ENCODE results near the gene CDH8.

CDH8 gene

GRCh38 chr16:62041401-62041800, 5.2 kb upstream of the CDH8 start:
- no peaks in the 10 kb centered on the region for H3K36me3 Mint-ChIP-seq
- no peak for ATAC-seq (ENCODE audit: low read depth)
- no peak for DNase-seq (ENCODE audit: low spot score in 2 of 2)
- H3K4me1 Mint-ChIP-seq: no peaks in the 10 kb centered on the region
- no peak overlapping the region for H3K4me3 Mint-ChIP-seq
- H3K27me3 Mint-ChIP-seq: peaks cover 3% of the 10 kb centered on the region
- H3K27ac Mint-ChIP-seq: no peak overlapping the region
- H3K9me3 Mint-ChIP-seq: peaks cover 3% of the 10 kb centered on the region

DNA sequence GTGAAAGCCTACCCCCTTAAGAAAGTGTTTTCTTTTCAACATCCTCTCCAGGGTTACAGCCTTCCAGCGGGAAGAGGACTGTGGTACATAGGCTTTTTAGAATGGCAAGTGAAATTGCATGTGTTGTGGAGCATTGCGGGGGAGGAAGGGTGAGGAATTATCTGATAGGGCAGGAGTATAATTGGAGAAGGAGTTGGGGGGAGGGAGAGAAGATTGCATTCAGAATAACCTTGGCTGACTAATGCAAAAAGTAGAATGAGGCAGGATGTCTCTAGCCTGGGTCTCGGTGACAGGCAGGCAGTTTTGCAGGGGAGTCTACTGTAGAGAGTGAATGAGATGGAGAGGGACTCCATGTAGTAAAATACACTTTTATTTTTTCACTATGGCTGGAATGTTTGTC, 2.4 kb upstream of the CDH8 start:
- H3K27ac Mint-ChIP-seq: no peak overlapping the region
- DNase-seq (ENCODE audit: low spot score in 2 of 2): no peak
- no peak overlapping the region for H3K4me3 Mint-ChIP-seq
- no peak for ATAC-seq (ENCODE audit: low read depth)
- H3K36me3 Mint-ChIP-seq: no peaks in the 10 kb centered on the region
- peaks cover 3% of the 10 kb centered on the region for H3K9me3 Mint-ChIP-seq
- no peaks in the 10 kb centered on the region for H3K4me1 Mint-ChIP-seq
- peaks cover 5% of the 10 kb centered on the region for H3K27me3 Mint-ChIP-seq

DNA sequence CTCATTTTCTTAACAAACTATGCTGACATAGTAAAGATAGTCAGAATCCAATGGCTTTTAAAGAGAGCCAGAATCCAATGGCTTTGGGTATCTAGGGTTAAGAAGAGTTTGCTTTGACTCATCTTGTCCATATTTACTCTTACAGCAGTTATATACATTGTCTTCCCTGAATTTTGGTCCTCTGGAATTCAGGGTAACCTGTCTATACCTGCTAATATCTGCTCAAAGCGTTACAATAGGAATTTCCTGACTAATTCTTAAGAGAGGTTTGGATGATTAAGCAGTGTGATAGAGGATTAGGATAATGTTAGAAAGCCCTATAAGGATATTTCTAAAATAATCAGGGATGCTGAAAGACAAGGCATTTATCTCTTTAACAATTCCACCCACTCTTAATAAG, 2.0 kb upstream of the CDH8 start:
- no peak for ATAC-seq (ENCODE audit: low read depth)
- Mint-ChIP-seq H3K27me3 (peaks cover 5% of the 10 kb centered on the region), H3K36me3 (no peaks in the 10 kb centered on the region), H3K4me1 (no peaks in the 10 kb centered on the region), H3K27ac (no peak overlapping the region), H3K9me3 (peaks cover 3% of the 10 kb centered on the region), H3K4me3 (no peak overlapping the region)
- DNase-seq (ENCODE audit: low spot score in 2 of 2): no peak

- ATAC-seq (ENCODE audit: low read depth) (no peak), DNase-seq (ENCODE audit: low spot score in 2 of 2) (no peak)
- Mint-ChIP-seq H3K4me1 (no peaks in the 10 kb centered on the region), H3K36me3 (no peaks in the 10 kb centered on the region), H3K9me3 (peaks cover 3% of the 10 kb centered on the region), H3K4me3 (no peak overlapping the region), H3K27ac (no peak overlapping the region), H3K27me3 (peaks cover 5% of the 10 kb centered on the region)
Measured at GRCh38 chr16:62036802-62037135, 531 bp upstream of the CDH8 start.

DNA sequence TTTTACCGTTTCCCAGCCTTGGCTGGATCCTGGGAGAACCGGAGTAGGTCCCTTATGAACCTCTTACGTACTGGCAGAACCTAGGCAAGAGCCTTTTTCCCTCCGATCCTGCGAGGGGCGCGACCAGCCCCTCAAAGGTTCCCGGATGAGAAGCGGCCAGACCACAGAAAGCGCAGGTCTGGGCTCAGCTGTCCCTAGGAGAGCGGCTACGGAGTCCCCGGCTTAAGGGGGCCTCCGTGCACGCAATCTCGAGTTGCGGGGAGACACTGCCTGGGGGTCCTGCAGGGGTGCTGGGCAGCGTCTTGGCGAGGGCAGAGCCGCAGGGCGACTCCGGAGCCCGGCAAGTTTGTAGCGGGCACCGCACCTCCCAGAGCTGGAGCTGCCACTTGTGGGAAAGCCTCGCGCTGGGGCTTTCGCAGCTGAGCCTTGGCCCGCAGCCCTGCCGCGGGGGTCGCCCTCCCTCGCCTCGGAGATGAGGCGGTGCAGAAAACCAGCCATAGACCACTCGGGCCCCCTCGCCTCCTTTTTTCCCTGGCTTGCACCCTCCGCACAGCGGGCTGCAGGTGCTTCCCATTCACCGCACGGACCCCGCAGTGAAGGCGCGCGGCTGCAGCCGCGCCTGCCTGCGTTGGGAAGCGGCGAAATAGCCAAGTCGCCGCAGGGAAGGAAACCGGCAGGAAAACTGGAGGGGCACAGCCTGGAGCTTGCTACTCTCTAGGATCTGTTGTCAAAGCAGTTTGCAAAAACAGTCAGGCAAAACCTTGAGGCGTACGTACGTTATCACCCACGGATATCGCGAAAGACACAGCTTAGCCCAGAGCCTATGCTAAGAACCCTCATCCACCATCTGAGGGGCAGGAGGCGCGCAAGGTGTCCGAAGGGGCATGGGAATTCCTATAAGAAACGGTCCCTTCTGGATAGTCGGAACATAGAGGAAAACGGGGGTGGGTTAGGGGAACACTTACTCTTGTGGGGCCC, 834 bp downstream of the CDH8 start:
- no peaks in the 10 kb centered on the region for H3K36me3 Mint-ChIP-seq
- DNase-seq (ENCODE audit: low spot score in 2 of 2) (no peak), ATAC-seq (ENCODE audit: low read depth) (no peak)
- no peak overlapping the region for H3K27ac Mint-ChIP-seq
- no peak overlapping the region for H3K4me3 Mint-ChIP-seq
- no peaks in the 10 kb centered on the region for H3K4me1 Mint-ChIP-seq
- no peaks in the 10 kb centered on the region for H3K9me3 Mint-ChIP-seq
- H3K27me3 Mint-ChIP-seq: peaks cover 5% of the 10 kb centered on the region

- H3K4me3 Mint-ChIP-seq: no peak overlapping the region
- no peaks in the 10 kb centered on the region for H3K9me3 Mint-ChIP-seq
- peaks cover 5% of the 10 kb centered on the region for H3K27me3 Mint-ChIP-seq
- H3K27ac Mint-ChIP-seq: no peak overlapping the region
- no peaks in the 10 kb centered on the region for H3K4me1 Mint-ChIP-seq
- ATAC-seq (ENCODE audit: low read depth) (no peak), DNase-seq (ENCODE audit: low spot score in 2 of 2) (no peak)
- H3K36me3 Mint-ChIP-seq: no peaks in the 10 kb centered on the region
Measured at GRCh38 chr16:62034231-62035114, 1.8 kb downstream of the CDH8 start.

DNA sequence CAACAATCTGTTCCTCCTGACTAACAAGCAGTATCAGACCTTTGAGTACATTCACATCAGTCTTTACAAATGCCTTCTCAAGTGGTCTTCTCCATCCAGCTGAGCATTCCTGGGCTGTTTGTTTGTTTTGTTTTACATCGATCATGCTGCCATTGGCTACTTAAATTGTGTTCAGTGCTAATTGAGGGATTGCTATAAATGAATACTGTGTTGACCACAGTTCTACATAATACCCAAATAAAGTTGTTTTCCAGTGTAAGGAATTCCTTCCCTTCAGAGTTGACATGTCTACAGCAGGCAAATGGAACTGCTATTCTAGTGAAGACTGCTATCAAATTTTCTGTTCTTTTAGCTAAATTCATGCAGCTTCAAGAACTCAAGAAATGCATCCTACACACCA, 3.2 kb downstream of the CDH8 start:
- Mint-ChIP-seq H3K27ac (no peak overlapping the region), H3K9me3 (peaks cover 1% of the 10 kb centered on the region), H3K4me1 (no peaks in the 10 kb centered on the region), H3K4me3 (no peak overlapping the region), H3K27me3 (peaks cover 5% of the 10 kb centered on the region), H3K36me3 (no peaks in the 10 kb centered on the region)
- ATAC-seq (ENCODE audit: low read depth) (no peak), DNase-seq (ENCODE audit: low spot score in 2 of 2) (no peak)

GRCh38 chr16:62029947-62030346, 6.3 kb downstream of the CDH8 start:
- Mint-ChIP-seq H3K9me3 (peaks cover 1% of the 10 kb centered on the region), H3K27me3 (peaks cover 2% of the 10 kb centered on the region), H3K36me3 (no peaks in the 10 kb centered on the region), H3K27ac (no peak overlapping the region), H3K4me3 (no peak overlapping the region), H3K4me1 (no peaks in the 10 kb centered on the region)
- DNase-seq (ENCODE audit: low spot score in 2 of 2): no peak
- ATAC-seq (ENCODE audit: low read depth): no peak

- no peaks in the 10 kb centered on the region for H3K27me3 Mint-ChIP-seq
- DNase-seq (ENCODE audit: low spot score in 2 of 2): no peak
- H3K36me3 Mint-ChIP-seq: no peaks in the 10 kb centered on the region
- peaks cover 9% of the 10 kb centered on the region for H3K9me3 Mint-ChIP-seq
- ATAC-seq (ENCODE audit: low read depth): no peak
- no peak overlapping the region for H3K4me3 Mint-ChIP-seq
- H3K27ac Mint-ChIP-seq: no peak overlapping the region
- no peaks in the 10 kb centered on the region for H3K4me1 Mint-ChIP-seq
Measured at GRCh38 chr16:62022688-62023087, 13.6 kb downstream of the CDH8 start.

GRCh38 chr16:62021161-62021581, 15.1 kb downstream of the CDH8 start:
- Mint-ChIP-seq H3K27ac (no peak overlapping the region), H3K9me3 (peaks cover 9% of the 10 kb centered on the region), H3K4me1 (no peaks in the 10 kb centered on the region), H3K36me3 (no peaks in the 10 kb centered on the region), H3K4me3 (no peak overlapping the region), H3K27me3 (no peaks in the 10 kb centered on the region)
- ATAC-seq (ENCODE audit: low read depth) (no peak), DNase-seq (ENCODE audit: low spot score in 2 of 2) (no peak)

GRCh38 chr16:62020681-62021080, 15.6 kb downstream of the CDH8 start:
- Mint-ChIP-seq H3K4me1 (no peaks in the 10 kb centered on the region), H3K4me3 (no peak overlapping the region), H3K9me3 (peaks cover 9% of the 10 kb centered on the region), H3K27me3 (no peaks in the 10 kb centered on the region), H3K36me3 (no peaks in the 10 kb centered on the region), H3K27ac (no peak overlapping the region)
- ATAC-seq (ENCODE audit: low read depth) (no peak), DNase-seq (ENCODE audit: low spot score in 2 of 2) (no peak)

GRCh38 chr16:62019851-62020250, 16.4 kb downstream of the CDH8 start:
- Mint-ChIP-seq H3K9me3 (peaks cover 9% of the 10 kb centered on the region), H3K4me3 (no peak overlapping the region), H3K36me3 (no peaks in the 10 kb centered on the region), H3K4me1 (no peaks in the 10 kb centered on the region), H3K27ac (no peak overlapping the region), H3K27me3 (no peaks in the 10 kb centered on the region)
- DNase-seq (ENCODE audit: low spot score in 2 of 2): no peak
- ATAC-seq (ENCODE audit: low read depth): no peak

- ATAC-seq (ENCODE audit: low read depth): no peak
- Mint-ChIP-seq H3K36me3 (no peaks in the 10 kb centered on the region), H3K27me3 (no peaks in the 10 kb centered on the region), H3K9me3 (peaks cover 9% of the 10 kb centered on the region), H3K4me1 (no peaks in the 10 kb centered on the region), H3K27ac (no peak overlapping the region), H3K4me3 (no peak overlapping the region)
- DNase-seq (ENCODE audit: low spot score in 2 of 2): no peak
Measured at GRCh38 chr16:62018301-62019060, 17.8 kb downstream of the CDH8 start.
